ENCODE measurements around the gene ITGB5.
"Not testable (repeated sequence)": the region's sequence is repeated elsewhere in the genome, so short reads cannot be mapped to it uniquely, and the experiment has no call there.

Gene ITGB5

DNA sequence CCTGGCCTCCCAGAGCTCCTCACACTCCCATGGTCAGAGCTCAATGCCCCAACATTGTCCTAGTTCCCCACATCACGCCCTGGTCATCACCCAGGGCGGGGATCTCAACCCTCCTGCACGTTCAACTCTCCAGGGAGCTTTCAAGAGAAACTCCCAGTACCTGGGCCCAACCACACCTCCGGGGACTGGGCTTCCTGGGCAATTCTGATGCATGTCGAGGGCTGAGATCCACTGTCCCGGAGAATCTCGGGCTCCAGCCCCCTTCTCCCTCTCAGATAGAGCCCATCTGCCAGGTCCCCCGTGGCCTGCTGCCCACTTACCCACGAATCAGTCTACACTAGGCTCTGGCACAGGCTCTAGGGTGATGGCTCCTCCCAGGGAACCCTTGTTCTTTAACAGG, 117.7 kb downstream of the ITGB5 start:
- no peak for DNase-seq

- DNase-seq = peak; percentile 74
Observed at GRCh38 chr3:124768812-124769211, 118.4 kb downstream of the ITGB5 start.

DNA sequence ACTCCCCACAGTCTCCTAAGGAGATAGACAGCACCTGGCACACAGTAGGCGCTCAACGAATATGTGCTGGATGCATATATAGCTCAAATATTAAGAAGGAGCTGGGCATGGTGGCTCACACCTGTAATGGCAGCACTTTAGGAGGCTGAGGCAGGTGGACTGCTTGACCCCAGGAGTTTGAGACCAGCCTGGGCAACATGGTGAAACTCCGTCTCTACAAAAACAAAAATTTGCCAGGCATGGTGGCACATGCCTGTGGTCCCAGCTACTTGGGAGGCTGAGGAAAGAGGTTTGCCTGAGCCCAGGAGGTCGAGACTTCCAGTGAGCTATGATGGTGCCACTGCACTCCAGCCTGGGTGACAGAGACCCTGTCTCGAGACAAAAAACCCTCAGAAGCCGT, 119.5 kb downstream of the ITGB5 start:
- no peak for DNase-seq

GRCh38 chr3:124767264-124767663, 119.9 kb downstream of the ITGB5 start:
- DNase-seq = no peak

DNA sequence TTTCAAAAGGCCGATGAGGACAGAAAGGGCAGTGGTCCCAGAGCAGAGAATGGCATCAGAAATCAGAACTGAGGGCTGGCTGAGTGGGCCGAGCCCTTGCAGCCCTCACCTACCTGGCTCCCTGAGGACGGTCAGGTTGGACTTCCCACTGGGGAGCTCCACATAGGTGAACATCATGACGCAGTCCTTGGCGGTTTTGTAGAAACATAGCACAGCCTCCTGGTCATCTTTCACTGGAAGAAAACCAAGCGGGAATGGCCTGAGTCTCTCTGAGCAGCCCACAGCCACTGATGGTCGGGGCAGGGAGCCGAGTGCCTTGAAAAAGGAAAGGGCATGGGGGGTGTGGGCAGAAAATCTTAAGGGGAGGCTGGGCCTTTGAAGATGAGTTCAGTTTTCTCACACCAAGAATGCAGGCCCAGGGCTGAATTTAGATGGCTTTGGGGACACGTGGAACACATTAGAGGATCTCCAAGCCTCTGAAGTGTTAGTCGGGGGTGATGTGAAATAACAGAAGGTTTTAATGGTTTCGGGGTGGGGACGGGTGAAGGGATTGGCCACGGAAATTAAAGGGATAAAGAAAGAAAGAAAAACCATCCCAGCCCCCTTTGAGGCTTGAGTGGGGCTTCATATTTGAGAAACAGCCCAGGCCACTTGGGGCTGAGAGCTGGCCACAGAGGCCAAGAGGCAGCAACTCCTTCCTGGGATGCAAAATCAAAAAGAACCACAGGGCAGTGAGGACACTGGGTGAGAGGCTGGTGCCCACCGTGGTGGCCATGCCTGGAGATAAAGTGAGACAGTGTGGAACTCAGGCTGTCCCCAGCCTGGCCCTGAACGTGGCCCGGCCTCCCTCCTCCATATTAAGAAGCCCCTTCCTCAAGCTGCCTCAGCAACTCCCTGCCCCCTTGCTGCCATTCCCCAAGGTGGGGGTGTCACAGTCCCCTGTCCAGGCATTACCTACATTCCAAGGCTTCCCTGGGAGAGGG, 120.8 kb downstream of the ITGB5 start:
- no peak for DNase-seq

- no peak for DNase-seq
Observed at GRCh38 chr3:124765197-124765840, 121.8 kb downstream of the ITGB5 start.

GRCh38 chr3:124764746-124765145, 122.4 kb downstream of the ITGB5 start:
- DNase-seq = no peak

GRCh38 chr3:124763644-124764358, 123.4 kb downstream of the ITGB5 start:
- no peak for DNase-seq

DNA sequence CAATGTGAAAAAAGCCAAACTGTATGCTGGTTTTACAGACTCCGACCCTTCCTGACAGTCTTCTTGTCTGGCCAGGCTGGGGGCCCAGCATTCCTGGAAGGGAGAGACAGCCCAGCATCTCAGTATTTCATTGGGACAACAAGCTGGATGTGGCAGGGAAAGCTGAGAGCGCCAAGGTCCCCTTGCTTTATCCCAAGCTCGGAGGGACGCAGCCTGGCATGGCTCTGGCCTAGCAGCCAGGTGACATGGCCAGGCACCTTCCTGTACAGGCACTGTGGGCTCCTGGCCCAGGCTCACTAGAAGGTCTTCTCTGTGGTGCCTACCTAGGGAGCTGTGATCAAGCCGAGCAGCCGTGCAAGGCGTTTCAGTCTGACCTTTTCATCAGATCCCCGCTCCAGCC, 124.0 kb downstream of the ITGB5 start:
- no peak for DNase-seq

- no peak for DNase-seq
Observed at GRCh38 chr3:124762661-124763011, 124.5 kb downstream of the ITGB5 start.

- no peak for DNase-seq
Observed at GRCh38 chr3:124761935-124762660, 125.1 kb downstream of the ITGB5 start.

DNA sequence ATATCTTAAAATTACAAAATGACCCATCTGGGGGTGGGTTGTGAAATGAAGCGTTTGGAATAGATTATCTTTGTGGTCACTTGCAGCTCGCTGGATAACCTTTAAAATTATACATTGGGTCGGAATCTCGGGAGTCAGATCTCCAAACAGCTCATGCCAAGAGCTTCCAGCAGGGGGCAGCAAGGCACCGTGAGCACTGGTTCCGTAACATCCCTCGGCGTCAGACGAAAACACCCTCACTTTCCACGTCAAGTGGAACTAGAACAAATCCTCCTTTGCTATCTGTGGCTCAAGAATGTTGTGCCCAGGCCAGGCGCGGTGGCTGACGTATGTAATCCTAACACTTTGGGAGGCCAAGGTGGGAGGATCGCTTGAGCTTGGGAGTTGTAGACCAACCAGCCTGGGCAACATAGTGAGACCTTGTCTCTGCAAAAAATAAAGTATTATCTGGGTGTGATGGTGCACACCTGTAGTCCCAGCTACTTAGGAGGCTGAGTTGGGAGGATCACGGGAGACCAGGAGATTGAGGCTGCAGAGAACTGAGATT, 125.8 kb downstream of the ITGB5 start:
- DNase-seq = peak; percentile 79

DNA sequence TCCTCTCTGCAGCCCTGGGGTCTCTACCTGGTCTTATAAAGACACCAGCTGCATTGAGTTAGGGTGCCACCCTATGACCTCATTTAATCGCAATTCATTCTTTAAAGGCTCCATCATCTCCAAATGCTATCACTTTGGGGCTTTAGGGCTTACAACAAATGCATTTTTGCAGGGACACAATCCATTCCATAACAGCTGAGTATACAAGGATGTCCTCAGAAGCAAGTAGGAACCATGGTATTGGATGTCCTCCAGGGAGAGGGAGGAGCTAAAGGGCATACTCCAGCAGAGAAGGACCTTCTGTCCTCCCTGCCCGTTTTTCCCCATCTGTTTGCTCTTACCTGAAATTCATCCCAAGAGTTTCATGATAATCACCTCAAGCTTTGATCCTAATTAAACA, 126.6 kb downstream of the ITGB5 start:
- DNase-seq = peak; percentile 52

DNA sequence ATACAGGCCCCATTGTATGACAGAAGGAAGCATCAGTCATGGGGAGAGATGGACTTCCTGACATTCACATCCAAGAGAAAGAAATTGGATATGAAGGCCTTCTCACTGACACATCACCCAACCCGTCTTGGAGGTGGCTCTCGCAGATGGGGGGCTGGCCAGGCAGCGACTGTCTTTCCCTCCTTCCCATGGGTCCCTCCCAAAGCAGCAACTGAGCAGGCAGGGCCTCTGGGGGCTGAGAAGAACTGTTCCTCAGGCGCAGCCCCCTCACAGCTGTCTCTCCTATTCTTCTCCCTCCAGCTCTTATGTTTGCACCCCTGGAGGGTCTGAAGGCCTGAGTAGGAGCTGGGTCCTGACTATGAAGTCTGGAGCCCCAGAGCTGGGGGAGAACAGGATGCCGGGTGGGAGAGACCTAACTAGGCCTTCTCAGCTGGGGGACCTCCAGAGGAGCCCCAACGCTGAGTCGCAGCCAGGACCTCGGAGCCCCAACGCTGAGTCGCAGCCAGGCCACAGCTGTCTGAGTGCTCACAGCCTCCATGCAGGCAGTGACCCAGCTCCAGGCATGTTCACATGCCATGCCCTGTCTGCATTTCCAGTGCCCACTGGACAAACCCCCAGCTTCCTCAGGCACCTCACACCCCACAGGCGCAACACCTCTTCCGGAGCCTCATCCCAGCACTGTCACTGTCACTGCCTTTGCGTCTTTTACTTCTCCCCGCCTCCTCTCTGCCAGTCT, 127.3 kb downstream of the ITGB5 start:
- DNase-seq = no peak

GRCh38 chr3:124758851-124759635, 128.1 kb downstream of the ITGB5 start:
- DNase-seq = no peak

- not testable (repeated sequence) for DNase-seq
Observed at GRCh38 chr3:124757926-124758325, 129.2 kb downstream of the ITGB5 start.

DNA sequence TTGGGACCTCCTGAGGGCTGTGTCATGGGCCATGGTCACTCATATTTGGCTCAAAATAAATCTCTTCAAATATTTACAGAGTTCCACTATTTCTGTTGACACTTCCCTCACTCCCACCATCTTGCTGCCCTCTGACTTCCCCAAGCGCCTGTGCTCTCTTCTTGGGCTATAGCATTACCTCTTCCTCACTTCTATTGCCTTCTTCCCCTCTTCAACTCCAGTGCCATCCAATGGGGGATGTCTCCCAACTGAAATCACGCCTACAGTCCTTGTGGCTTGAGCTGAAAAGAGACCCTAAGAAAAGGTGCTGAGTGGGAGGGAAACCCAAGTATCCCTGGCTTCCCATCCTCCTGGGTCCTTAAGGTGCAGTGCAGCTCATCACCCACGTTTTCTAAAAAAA, 135.1 kb downstream of the ITGB5 start:
- DNase-seq = no peak

DNA sequence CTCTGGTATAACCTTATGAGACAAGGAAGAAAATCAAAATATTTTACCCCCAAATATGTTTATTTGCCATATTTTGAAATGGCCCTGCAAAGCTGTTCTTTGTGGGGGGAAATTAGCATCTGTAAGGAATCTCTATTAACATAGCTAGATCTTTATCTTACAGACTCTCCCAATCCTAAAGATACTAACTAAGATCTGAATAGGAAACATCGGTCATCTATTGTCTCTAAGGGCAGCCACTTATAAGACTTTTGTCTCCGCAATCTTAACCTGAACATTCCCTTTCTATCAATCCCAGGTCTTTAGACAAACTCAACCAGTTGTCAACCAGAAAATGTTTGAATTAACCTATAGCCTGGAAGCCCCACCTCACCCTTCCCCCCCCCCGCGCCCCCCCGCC, 135.7 kb downstream of the ITGB5 start:
- DNase-seq = no peak

DNA sequence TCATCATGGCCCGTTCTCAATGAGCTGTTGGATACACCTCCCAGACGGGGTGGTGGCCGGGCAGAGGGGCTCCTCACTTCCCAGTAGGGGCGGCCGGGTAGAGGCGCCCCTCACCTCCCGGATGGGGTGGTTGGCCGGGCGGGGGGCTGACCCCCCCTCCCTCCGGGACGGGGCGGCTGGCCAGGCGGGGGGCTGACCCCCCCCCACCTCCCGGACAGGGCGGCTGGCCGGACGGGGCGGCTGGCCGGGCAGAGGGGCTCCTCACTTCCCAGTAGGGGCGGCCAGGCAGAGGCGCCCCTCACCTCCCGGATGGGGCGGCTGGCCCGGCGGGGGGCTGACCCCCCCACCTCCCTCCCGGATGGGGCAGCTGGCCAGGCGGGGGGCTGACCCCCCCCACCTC, 137.3 kb downstream of the ITGB5 start:
- DNase-seq = not testable (repeated sequence)

- DNase-seq = no peak
Observed at GRCh38 chr3:124748560-124749198, 138.5 kb downstream of the ITGB5 start.

All from NCI-H146 (cell line).